ENCODE measurements around the gene ADAMTS5. TPM values are rescaled to one million over a fixed set of nuclear protein-coding genes. Genes with fewer than 3 reads are reported as not detected.

ADAMTS5 gene
- total and polyA plus RNA-seq, 9 of the 15 experiments (the other 6 are each of a cell fraction or from before 2014, with no cell fraction given): not detected

- TF ChIP-seq ZBTB40 (IDR thresholded peaks at IDR 0.05) (no peak), ZBTB40 (CRISPR knock-in tag; IDR thresholded peaks at IDR 0.05) (no peak), NFE2 (IDR thresholded peaks at IDR 0.05; ENCODE audit: low read depth) (no peak)
These were observed 6.3 kb upstream of the ADAMTS5 start (continued) for GRCh38 chr21:26973226-26973625.

Measured in K562 (cell line).